GM23338 (cell line): Measurements from ENCODE around the gene MCCC1. TPM values are rescaled to one million over a fixed set of nuclear protein-coding genes. Genes with fewer than 3 reads are reported as not detected.

Experiments used
- ATAC-seq: fragments of 200-7000 bp; cut with Tn5 transposase; 3 replicates; pipeline ENCODE4 v1.9.1; 2020
- DNase-seq: peaks from one replicate; pipeline ENCODE4 v3.0.0-alpha.2; 2015; ENCODE audit warnings: low spot score
- H2AFZ ChIP-seq: fragments of 200-600 bp; sonication (generic); 2 replicates; pipeline ENCODE4 v1.8.0; 2016; ENCODE audit warnings: antibody characterized with exemption, mild to moderate bottlenecking, moderate library complexity
- H3F3A ChIP-seq: fragments of 200-600 bp; sonication (generic); replicated peaks from 2 replicates; pipeline ENCODE4 v1.8.0; 2017; ENCODE audit warnings: antibody characterized with exemption, mixed run types, low read depth
- H3K27ac ChIP-seq: fragments of 200-600 bp; sonication (generic); 2 replicates; pipeline ENCODE4 v1.6.1; 2016; ENCODE audit warnings: low read depth
- H3K27me3 ChIP-seq: fragments of 200-600 bp; sonication (generic); 2 replicates; pipeline ENCODE4 v1.8.0; 2016; ENCODE audit warnings: mild to moderate bottlenecking, mixed run types, moderate library complexity; ENCODE audit not compliant: insufficient read depth
- H3K36me3 ChIP-seq: fragments of 200-600 bp; sonication (generic); 2 replicates; pipeline ENCODE4 v1.8.0; 2016; ENCODE audit warnings: mild to moderate bottlenecking; ENCODE audit not compliant: insufficient read depth
- H3K4me1 ChIP-seq: fragments of 200-600 bp; sonication (generic); 2 replicates; pipeline ENCODE4 v1.8.0; 2016; ENCODE audit warnings: mild to moderate bottlenecking, moderate library complexity; ENCODE audit not compliant: insufficient read depth
- H3K4me2 ChIP-seq: fragments of 200-600 bp; sonication (generic); 2 replicates; pipeline ENCODE4 v1.7.1; 2017; ENCODE audit warnings: mixed run types
- H3K4me3 ChIP-seq: fragments of 200-600 bp; sonication (generic); 2 replicates; pipeline ENCODE4 v1.6.1; 2016; ENCODE audit warnings: mixed run types
- H3K79me2 ChIP-seq: fragments of 200-600 bp; sonication (generic); replicated peaks from 2 replicates; pipeline ENCODE4 v1.8.0; 2017; ENCODE audit warnings: mild to moderate bottlenecking; ENCODE audit not compliant: insufficient read depth
- H3K9me2 ChIP-seq: fragments of 200-600 bp; sonication (generic); 2 replicates; pipeline ENCODE4 v1.8.0; 2017; ENCODE audit not compliant: insufficient read depth
- H4K20me1 ChIP-seq: fragments of 200-600 bp; sonication (generic); replicated peaks from 2 replicates; pipeline ENCODE4 v1.8.0; 2017; ENCODE audit warnings: mild to moderate bottlenecking; ENCODE audit not compliant: insufficient read depth
- H3K27ac Mint-ChIP-seq: 2 replicates; pipeline ENCODE4 v1.8.0; 2020; ENCODE audit warnings: inconsistent platforms, mild to moderate bottlenecking, moderate library complexity, mixed read lengths
- H3K27me3 Mint-ChIP-seq: 3 replicates; pipeline ENCODE4 v1.8.0; 2022; ENCODE audit warnings: low read depth, mild to moderate bottlenecking, moderate library complexity, mixed read lengths, inconsistent platforms; ENCODE audit not compliant: insufficient read depth, poor library complexity
- H3K36me3 Mint-ChIP-seq: 3 replicates; pipeline ENCODE4 v1.8.0; 2021; ENCODE audit warnings: low read depth, mild to moderate bottlenecking, inconsistent platforms, moderate library complexity, mixed read lengths
- H3K4me1 Mint-ChIP-seq: 3 replicates; pipeline ENCODE4 v1.8.0; 2020; ENCODE audit warnings: mild to moderate bottlenecking, inconsistent platforms, mixed read lengths
- H3K4me3 Mint-ChIP-seq: 3 replicates; pipeline ENCODE4 v1.8.0; 2021; ENCODE audit warnings: moderate library complexity, mild to moderate bottlenecking, inconsistent platforms, mixed read lengths
- H3K9me3 Mint-ChIP-seq: 3 replicates; pipeline ENCODE4 v1.8.0; 2020; ENCODE audit warnings: moderate library complexity, mild to moderate bottlenecking, inconsistent platforms, mixed read lengths
- CREB1 ChIP-seq: fragments of 250-450 bp; sonication (Bioruptor Pico); IDR thresholded peaks from 2 replicates; pipeline ENCODE4 v1.5.0; 2020; ENCODE audit warnings: low read depth, mild to moderate bottlenecking, moderate library complexity
- CTCF ChIP-seq, 2 experiments: fragments of 200-600 bp in 1 of 2; sonication (generic) in 1 of 2; conservative IDR thresholded peaks; 2 replicates each; pipeline versions ENCODE4 v1.5.1 to v1.6.1; 2016 to 2017; ENCODE audit warnings: antibody characterized with exemption in 2 of 2, low read depth in 2 of 2, mild to moderate bottlenecking in 2 of 2, moderate library complexity in 1 of 2
- EZH2 ChIP-seq: fragments of 200-600 bp; sonication (generic); IDR thresholded peaks from one replicate; pipeline ENCODE4 v1.8.0; 2017; ENCODE audit warnings: antibody characterized with exemption, mild to moderate bottlenecking, low read depth; ENCODE audit not compliant: unreplicated experiment
- POLR2AphosphoS5 ChIP-seq: IDR thresholded peaks from 2 replicates; pipeline ENCODE4 v1.6.1; 2016; ENCODE audit warnings: antibody characterized with exemption, low read depth
- REST ChIP-seq: IDR thresholded peaks from one replicate; pipeline ENCODE4 v1.6.1; 2018; ENCODE audit warnings: antibody characterized with exemption; ENCODE audit not compliant: unreplicated experiment
- STAT1 ChIP-seq: IDR thresholded peaks from one replicate; pipeline ENCODE4 v1.6.1; 2016; ENCODE audit warnings: antibody characterized with exemption; ENCODE audit not compliant: unreplicated experiment
- ZNF114 ChIP-seq: fragments of 250-450 bp; sonication (Bioruptor Pico); IDR thresholded peaks from 2 replicates; pipeline ENCODE4 v1.5.0; 2020; ENCODE audit warnings: mild to moderate bottlenecking, moderate library complexity
- polyA plus RNA-seq: library from polyadenylated mRNA; unstranded; fragments of >200 nt; fragmentation: Nextera tagmentation; extraction: Ambion mirVana; gene quantifications from 2 replicates; pipeline ENCODE4 v1.2.1, GENCODE V29; 2016
- total RNA-seq: library from RNA; depleted of rRNA; stranded (reverse); fragments of >200 nt; shearing (Covaris generic); gene quantifications from 2 replicates; pipeline ENCODE4 v1.2.3, GENCODE V29; 2014

The MCCC1 gene
- total and polyA plus RNA-seq, 2 experiments from 2014 or later, result 20.2 to 24.2 TPM

GRCh38 chr3:183117056-183117455 is 17.8 kb upstream of the MCCC1 start:
- no peak for DNase-seq
- Histone ChIP-seq H3K27me3 (peaks cover 13% of the 10 kb centered on the region), H3K4me1 (peaks cover 23% of the 10 kb centered on the region), H3K79me2 (no peaks in the 10 kb centered on the region), H2AFZ (0 out of 2 replicates have a peak overlapping the region, but pooled peaks have one; percentile 59), H3K36me3 (no peaks in the 10 kb centered on the region), H3K4me2 (peak overlapping the region; percentile 96), H3K4me3 (no peak overlapping the region), H3K27ac (no peak overlapping the region), H3F3A (0 out of 2 replicates have a peak, but pooled peaks cover 5% of the 10 kb centered on the region), H3K9me2 (no peaks in the 10 kb centered on the region), H4K20me1 (no peaks in the 10 kb centered on the region)
- Mint-ChIP-seq H3K27me3 (peaks cover 19% of the 10 kb centered on the region), H3K27ac (no peak overlapping the region), H3K4me1 (peaks cover 23% of the 10 kb centered on the region), H3K9me3 (peaks cover 3% of the 10 kb centered on the region; the same call in 1 of the 3 replicates), H3K4me3 (peak overlapping the region; percentile 76; the same call in 1 of the 3 replicates), H3K36me3 (peaks cover 2% of the 10 kb centered on the region; the same call in 1 of the 3 replicates)
- ATAC-seq, result no peak
- no peak for TF ChIP-seq CREB1 (CRISPR knock-in tag)
- TF ChIP-seq ZNF114 (CRISPR knock-in tag), result no peak
- no peak for TF ChIP-seq STAT1
- no peak for TF ChIP-seq POLR2AphosphoS5
- no peak for TF ChIP-seq CTCF (conservative IDR thresholded peaks at IDR 0.05; ENCODE audit: low read depth in 2 of 2)
- no peak for TF ChIP-seq EZH2

- peaks cover 13% of the 10 kb centered on the region for H3K27me3 ChIP-seq
- Mint-ChIP-seq H3K36me3 (peaks cover 4% of the 10 kb centered on the region; the same call in 1 of the 3 replicates), H3K4me1 (peaks cover 23% of the 10 kb centered on the region), H3K9me3 (peaks cover 3% of the 10 kb centered on the region; the same call in 1 of the 3 replicates), H3K4me3 (peak overlapping the region; percentile 76), H3K27me3 (peaks cover 19% of the 10 kb centered on the region), H3K27ac (no peak overlapping the region)
- peaks cover 23% of the 10 kb centered on the region for H3K4me1 ChIP-seq
- TF ChIP-seq POLR2AphosphoS5 (peak; percentile 57; the same call in 1 of the 2 replicates), CTCF (conservative IDR thresholded peaks at IDR 0.05; ENCODE audit: low read depth in 2 of 2) (no peak), CREB1 (CRISPR knock-in tag) (peak; percentile 58; the same call in 1 of the 2 replicates), REST (no peak)
- 0 out of 2 replicates have a peak, but pooled peaks cover 5% of the 10 kb centered on the region for H3F3A ChIP-seq
- DNase-seq, result peak; percentile 98
- H3K9me2 ChIP-seq, result no peaks in the 10 kb centered on the region
- peak overlapping the region; percentile 99 for H2AFZ ChIP-seq
- H4K20me1 ChIP-seq, result no peaks in the 10 kb centered on the region
- H3K79me2 ChIP-seq, result no peaks in the 10 kb centered on the region
- peak overlapping the region; percentile 81 for H3K4me3 ChIP-seq
- peak overlapping the region; percentile 96 for H3K4me2 ChIP-seq
- no peaks in the 10 kb centered on the region for H3K36me3 ChIP-seq
- peak; percentile 87 for ATAC-seq
- no peak overlapping the region for H3K27ac ChIP-seq
Measured at GRCh38 chr3:183116025-183116614, 16.8 kb upstream of the MCCC1 start.
